Fibroblast of gingiva (primary cell): Measurements from ENCODE around the gene SMOC1.

Experiments
- DNase-seq: peaks from one replicate; pipeline ENCODE4 v3.0.0-alpha.2; 2011; ENCODE audit warnings: low read depth

The SMOC1 gene

DNA sequence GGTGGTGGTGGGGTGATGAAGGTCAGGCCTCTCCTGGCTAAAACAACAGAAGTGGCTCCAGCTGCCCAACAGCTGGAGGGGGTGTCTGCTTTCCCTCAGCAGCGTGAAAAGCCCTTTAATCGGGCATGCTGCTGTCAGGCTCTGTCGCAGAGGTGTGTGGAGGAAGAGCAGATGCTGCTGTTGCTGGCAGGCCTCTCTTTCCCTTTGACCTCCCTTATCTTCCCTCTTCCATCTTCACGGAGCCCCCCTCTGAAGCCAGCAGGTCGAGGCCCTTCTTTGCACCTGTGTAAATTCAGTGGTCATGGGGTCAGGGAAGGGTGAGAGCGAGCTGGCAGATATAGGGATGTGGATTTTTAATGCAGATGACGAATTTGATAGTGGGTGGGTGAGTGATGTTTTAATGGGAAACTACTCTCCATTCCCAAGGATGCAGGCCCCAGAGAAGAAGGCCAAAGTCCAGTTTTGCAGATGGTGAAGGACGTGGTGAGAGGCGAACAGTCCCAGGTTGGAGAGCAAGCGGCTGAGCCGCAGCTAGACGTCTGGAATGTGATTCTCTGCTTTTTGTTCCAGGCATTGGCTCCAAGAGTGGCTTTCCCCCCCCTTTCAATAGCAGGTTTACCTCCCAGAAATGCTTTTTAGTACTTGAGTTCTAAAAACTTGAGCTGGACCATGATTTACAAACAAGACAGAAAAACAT lies 64.0 kb downstream of the SMOC1 start:
- DNase-seq, result no peak

DNA sequence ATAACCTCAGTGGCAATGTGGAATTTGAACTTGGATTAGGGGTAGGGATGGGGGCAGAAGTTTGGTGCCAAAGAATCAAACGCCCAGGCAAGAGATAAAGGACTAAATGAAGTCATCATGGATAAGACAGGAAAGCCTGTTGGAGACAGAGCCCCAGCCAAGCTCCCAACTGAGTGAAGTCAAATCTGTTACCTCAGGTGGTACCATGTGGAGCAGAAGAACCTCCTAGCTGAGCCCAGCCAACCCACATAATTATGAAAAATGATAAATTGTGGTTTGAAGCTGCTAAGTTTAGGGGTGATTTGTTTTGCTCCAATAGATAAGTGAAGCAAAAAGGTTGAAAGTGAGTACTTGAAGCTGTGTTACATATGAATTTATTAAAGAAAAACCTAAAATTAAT lies 66.1 kb downstream of the SMOC1 start:
- no peak for DNase-seq

DNA sequence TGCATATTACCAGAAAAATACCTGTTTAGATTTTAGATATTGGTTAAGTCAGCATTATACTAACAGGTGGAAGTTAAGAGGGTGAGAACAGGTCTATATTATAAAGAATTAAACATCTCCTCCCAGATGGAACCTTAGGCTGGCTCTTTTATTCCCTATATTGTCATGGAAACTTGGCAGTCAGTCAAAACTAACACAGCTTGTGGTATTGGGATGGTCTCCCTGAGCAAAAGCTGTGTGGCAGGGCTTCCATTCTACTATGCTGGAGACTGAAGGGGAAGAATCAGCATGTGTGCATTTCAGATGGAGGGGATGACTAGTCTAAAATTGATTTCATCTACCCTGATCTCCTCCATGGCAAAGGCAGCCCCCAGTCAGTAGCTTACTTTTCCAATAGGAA lies 66.7 kb downstream of the SMOC1 start:
- no peak for DNase-seq

DNA sequence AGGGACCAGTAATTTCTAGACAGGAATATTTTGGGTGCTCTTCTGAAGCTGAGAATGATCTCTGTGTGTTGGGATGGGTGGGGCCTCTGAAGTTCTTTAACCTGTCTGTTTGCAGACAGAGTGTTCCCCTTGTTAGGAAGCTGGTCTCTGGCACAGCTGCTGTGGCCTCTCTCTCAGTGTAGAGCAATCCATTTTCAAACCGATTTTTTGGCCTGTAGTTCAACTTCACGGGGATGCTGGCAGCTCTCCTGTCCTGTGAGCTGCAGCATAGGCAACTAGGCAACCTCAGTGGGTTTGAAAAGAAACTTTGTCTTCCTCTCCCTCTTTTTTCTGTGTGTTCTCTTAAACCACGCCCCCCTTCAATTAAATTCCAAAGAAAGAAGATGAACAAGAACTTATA lies 69.1 kb downstream of the SMOC1 start:
- DNase-seq, result no peak

DNA sequence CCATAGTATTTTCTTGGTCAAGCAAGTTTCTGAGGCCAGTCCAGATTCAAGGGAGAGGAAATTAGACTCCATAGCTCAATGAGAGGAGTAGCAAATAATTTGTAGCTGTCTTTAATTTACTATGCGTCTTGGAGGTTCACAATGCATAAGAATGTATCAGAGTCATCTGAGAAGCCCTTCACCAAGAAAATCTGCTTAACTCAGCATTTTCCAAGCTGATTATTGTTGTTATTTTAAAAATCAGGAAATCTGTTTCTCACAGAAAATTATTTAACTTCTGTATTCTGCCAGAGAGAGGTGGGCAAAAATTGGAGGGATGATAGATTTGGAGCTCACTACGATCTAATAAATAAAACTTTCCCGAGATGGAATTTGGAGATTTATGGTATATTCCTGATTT lies 72.0 kb downstream of the SMOC1 start:
- DNase-seq, result no peak

DNA sequence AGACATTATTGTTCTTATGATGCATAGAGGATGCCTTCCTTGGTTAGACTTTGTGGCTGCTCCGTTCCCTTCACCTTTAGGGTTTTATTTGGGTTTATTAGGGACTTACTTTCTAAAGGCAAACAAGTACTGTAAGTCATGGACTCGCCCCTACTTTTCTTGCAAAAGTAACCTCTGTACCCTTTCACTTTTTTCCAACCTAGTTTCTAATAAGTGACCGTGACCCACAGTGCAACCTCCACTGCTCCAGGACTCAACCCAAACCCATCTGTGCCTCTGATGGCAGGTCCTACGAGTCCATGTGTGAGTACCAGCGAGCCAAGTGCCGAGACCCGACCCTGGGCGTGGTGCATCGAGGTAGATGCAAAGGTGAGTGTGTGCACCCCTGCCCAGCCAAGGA lies 72.7 kb downstream of the SMOC1 start:
- no peak for DNase-seq

DNA sequence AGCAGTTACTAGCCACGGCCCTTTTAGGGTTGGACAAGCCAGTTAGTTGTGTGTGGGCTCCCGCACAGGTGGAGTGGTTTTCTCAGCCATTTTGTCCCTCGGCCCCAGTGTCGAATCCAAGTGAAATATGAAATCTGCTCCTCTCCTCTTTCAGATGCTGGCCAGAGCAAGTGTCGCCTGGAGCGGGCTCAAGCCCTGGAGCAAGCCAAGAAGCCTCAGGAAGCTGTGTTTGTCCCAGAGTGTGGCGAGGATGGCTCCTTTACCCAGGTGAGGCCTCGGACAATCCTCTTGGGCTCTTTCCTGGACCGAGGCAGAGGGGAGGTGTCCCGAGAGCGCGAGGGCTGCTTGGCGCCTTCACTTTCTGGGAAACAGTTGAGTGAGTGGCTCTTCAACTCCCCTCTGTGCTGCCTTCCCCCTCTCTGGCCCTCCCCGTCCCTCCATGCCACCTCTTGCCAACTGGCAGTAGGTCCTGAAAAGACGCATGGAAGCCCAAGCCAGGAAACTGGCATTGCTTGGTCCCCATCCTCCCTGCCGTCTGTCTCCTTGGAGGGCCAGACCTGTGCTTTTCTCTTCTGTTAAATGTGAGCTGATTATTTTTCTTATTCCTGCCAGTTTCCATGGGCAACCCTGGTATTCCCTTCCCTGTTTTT lies 74.2 kb downstream of the SMOC1 start:
- DNase-seq, result no peak

DNA sequence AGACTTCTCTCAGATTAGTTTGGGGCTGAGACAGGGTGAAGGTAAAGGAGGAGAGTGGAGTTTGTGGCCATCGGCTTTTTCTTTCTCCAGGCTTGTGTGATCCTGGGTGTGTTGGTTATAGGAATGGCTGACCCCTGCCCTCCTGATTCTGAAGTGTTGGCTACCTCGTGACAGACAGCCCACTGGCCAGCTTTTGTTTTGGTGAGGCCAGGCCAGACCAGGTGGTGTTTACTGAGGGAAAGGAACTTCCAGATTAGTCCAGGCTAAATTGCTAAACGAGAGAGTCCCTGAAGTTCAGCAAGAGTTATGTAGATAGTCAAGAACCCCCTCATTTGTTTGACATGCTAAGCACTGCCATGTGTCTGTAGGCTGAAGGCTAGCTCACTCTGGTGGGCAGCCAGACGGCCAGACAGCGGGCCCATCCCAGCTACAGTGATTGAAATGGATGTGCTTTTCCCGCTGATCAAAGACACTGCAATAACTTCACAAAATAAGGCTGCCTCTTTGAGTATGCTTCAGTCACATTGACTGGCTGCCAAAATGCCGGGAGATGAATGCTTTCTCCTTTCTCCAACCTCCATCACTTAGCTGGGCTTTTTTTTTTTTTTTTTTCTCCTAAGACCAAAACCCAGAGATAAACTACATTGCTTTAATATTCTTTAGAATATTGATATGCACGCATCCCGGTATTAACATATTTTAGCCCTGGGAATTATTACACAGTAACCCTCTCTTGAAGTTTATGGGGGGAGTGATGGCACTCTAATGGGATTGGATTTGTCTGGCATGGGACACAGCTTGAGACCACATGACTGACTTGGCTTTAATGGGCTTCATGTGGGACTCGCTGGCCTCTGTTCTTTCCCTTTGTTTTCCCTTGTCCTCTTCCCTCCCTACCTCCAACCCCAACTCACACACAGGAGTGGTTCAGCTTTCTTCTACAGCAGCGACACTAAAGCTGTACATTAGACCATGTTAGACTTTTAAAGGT lies 76.9 kb downstream of the SMOC1 start:
- no peak for DNase-seq

DNA sequence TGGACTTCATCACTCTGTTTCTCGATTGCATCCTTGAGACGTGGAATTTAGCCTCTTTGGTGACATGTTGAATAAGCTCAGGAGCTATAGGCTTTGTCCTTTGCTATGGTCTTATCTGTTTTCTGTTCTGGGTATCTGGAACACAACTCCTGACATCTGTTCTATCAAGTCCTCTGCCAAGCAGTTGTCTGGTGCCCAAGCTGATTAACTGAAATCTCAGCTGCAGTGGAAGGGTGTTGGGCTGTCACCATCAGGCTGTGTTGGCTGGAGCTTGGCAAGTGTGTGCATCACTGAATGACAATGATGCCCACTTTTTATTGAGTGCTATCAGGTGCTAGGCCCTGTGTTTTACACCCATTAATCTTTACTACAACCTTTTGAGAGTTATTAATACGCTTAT lies 77.8 kb downstream of the SMOC1 start:
- DNase-seq, result no peak

DNA sequence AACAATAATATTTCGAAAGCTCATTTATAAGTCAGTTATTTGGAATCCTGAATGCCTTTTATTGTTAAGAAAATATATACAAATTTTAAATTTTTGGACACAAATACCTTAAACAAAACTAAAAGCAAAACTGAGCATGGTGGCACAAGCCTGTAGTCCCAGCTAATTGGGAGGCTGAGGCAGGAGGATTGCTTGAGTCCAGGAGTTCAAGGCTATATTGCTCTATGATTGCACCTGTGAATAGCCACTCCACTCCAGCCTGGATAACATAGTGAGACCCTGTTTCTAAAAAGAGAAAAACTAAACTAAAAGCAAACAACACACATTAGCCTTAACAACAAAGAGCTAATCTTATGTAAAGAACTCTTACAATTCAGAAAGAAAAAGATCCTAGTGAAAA lies 78.8 kb downstream of the SMOC1 start:
- DNase-seq, result no peak

DNA sequence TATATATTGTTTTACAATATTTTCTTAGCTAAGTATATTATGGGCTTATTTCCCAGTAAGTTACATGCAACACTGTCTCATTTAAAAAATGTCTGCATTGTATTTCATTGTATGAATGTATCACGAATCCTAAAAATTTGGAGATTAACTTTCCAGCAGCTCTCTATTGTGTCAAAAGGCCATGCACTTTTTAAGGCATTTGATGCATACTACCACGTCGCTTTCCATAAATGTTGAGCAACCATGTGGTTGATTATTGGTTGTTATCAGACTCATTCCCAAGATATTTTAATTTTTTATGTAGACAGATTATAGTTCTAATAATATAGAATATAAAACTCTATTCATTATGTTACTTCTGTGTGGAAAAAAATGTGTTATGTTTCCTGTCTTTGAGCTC lies 79.9 kb downstream of the SMOC1 start:
- no peak for DNase-seq

DNA sequence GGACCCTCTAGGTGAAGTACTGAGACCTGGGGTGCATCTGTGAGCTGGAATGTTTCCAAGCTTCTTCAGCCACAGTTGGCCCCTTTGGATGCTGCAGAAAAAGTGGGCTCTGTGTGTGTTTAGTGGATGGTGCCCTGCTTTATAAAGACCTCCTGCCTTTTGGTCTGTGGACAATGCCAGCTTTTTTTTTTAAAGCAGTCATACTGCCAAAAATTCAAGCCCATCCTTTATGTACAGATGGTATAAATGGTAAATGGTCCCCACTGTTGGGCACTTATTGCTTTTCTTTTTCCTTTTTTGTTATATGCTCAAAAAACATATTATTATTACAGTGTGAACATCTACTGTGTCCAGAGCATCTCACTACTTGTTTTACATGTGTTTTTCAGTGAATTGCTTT lies 81.1 kb downstream of the SMOC1 start:
- DNase-seq, result no peak

DNA sequence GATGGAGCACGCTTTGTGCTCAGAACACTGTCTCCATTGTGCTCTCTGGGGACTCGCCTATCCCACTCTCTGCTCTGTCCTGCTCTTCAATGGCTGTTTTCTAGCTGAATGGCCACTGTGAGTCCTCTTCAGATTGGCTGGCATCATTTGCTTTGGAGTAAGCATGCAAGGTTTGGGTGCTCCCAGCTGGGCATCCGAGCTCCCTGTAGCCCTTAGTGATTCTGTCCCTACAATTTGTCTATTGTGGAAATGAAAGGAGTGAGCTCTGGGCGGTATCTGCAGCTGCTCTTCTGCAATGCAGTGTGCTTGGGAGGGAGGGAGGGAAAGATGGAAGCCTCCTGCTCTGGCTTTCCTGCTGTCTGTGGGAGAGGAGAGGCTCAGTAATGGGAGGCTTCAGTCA lies 84.8 kb downstream of the SMOC1 start:
- DNase-seq, result no peak

DNA sequence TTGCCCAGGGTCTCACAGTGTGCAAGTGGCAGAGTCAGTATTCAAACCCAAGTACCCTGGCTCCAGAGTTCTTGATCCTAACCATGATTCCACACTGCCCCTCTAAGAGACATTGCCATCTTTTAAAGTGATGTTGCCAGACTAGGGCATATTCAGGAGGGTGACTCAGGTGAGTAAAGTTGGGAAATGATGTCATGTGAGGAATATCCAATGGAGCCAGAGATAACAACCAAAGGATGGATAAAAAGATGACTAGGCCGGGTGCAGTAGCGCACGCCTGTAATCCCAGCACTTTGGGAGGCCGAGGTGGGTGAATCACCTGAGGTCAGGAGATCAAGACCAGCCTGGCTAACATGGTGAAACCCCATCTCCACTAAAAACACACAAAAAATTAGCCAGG lies 85.6 kb downstream of the SMOC1 start:
- no peak for DNase-seq

DNA sequence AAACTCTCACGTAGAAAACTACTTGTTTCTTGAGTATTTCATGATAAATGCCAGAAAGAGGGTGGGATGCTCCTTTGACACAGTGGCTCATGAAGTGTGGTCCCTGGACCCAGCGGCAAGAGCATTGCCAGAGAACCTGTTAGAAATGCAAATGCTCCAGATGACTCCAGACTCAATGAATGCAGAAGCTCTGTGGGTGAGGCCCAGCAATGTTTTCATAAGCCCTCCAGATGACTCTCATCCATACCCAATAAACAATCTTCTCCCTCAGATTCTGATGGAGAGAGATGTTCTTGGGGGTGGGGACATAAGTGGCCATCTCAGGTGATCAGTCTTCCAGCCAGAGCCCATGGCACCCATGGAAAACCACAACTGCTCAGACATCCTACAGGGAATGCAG lies 88.9 kb downstream of the SMOC1 start:
- no peak for DNase-seq

DNA sequence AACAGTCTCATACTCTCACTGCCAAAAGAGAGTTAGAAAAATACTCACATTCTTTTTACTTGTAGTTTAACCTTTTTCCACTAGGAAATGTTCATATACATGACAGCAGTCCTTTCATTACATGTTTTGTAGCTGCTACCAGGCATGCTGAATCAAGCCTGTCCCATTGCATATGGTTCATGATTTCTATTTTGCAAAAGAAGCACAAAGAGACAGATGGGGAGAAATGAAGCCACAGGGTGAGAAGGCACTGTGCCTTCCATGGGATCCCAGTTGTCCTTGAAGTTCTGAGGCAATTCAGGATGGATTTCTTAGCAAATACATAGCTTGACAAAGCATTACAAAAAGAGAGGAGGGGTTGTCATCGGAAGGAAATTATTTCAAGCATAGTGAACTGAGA lies 89.5 kb downstream of the SMOC1 start:
- DNase-seq, result no peak

DNA sequence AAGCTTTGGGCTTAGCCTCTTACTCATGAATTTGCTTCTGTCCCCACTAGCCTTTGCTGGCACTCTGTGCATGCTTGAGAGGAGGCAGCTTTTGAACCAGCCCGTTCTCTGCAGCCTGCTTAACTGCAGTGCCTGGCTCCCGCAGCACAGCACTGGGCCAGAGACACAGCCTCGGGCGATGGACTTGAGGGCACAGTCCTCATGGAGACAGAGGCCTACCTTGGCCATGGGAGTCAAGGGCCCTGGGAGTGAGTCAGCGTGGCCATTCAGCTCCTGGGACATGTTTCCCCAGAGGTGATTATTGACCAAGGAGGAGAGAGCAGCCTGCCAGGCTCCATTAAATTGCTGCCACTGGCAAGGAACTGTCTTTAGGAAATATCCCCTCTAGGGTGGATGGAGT lies 93.5 kb downstream of the SMOC1 start:
- no peak for DNase-seq

DNA sequence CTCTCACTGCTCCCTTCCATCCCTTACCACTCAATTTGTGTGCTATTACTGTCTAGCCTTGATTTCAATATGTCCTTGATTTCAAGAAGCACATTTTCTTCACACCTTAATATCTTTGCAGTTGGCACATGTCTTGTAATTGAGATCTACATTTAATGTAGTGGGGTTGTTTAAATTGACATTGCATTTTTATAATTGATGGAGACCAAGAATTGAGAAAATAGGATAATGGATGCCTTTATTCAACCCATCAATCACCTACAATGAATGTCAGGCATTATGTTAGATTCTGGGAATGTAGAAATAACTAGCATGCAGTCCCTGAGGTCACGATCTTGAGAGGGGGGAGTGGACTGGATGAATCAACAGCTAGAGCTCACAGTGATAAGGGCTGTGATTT lies 94.6 kb downstream of the SMOC1 start:
- DNase-seq, result no peak

DNA sequence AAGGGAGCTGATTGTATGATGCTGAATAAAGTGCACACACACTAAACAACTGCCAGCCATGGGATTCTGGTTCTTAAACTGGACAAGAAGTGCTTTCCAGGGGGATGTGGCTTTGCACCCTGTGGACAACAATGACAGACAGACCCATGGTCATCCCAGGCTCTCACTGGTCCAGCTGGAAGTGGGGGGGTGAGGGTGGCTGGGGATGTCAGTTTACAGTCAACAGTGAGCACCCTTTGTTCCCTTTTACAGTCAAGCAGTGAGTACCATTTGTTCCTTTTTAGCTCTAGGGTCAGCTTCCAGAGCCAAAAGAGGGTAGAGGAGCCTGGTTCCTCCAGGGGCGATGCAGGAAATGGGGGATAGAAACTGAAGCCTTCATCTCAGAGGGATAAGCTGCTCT lies 100.7 kb downstream of the SMOC1 start:
- no peak for DNase-seq

DNA sequence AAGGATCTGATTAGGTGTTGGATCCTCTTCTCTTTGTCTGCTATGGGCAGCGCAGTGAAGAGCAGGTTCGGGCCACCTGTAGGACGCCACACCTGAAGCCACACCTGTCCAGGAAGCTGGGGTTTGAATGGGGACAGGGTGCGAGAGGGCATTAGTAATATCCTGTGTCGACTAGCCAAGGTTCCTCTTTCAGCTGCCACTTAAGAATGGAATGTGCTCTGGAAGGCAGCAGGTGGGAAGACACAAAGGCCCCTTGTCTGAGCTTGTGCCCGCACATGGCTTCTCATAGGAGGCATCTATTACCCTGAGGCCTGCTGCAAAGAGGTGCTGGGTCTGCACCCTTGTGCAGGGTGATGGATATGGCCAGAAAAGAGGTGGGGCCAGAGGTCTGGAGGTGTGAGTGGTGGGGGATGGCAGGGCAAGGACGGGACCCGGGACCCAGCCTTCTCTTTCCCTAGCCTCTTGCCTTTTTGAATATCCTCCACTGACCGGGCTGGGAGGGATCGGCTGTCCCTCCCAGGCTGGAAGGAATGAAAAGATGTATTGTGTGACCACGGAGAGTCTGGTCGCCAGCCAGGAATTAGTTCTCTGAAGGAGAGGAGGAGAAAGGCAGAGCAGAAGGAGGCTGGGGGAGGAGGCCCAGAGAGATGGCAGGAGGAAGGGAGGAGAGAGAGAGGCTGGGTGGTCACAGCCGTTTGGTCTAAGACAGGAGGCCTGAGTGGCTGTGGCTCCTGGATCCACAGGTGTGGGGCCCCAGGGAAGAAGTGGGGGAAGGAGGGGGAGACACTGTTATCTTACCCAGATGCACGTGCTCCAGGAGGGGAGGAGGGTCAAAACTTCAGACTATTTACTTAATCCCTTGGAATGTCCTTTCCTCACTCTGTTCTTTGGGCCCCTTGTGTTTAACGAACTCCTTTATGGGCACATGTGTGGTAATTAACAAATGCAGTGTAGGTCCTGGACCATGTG lies 101.5 kb downstream of the SMOC1 start:
- DNase-seq, result no peak

DNA sequence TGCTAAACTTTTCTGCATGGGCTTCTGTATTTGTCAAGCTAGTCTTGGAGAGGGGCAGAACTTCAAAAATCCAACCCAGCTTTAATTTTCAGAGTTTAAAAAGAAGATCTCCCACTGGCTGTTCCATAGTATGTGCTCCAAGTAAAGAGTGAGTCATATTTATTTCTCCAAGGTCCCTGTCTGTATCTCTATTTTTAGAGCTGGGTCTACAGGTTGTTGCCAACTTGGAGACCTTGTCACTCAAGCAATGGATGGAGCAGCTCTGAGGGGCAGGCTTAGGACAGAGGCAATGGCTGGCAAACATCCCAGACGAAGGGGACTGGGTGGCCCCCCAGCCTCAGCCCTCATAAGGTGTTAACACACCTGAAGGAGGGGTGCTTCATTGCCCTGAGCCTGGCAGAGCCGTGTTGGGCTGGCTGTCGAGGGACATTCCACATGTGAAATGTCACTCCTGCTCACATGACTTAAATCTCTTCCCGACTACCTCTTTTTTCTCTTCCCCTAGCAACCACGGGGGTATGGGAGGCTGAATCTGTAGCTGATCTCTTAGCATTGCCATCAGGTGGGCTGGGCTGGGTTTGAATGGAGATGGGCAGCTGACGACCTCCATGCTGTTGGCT lies 103.1 kb downstream of the SMOC1 start:
- no peak for DNase-seq
